Gastrocnemius medialis (tissue), 4 donors: ENCODE results near the gene LRRC4C. TPM values are rescaled to one million over a fixed set of nuclear protein-coding genes. Genes with fewer than 3 reads are reported as not detected.

ENCODE experiments used
- ATAC-seq, 2 donors: fragments of 150-250 bp; one replicate each; pipeline ENCODE4 v1.9.1; 2016
- DNase-seq, 2 donors: peaks; one replicate each; pipeline ENCODE4 v3.0.0-alpha.2; 2019
- H3K27ac ChIP-seq, 4 donors: fragments of 200-600 bp; sonication (generic); 1 replicate in 1 of 4; 2 replicates in 3 of 4; pipeline ENCODE4 v1.5.1; 2016 to 2018; ENCODE audit warnings: mild to moderate bottlenecking in 2 of 4, moderate library complexity in 1 of 4
- H3K27me3 ChIP-seq, 3 donors: fragments of 200-600 bp; sonication (generic) in 2 of 3; 1 replicate in 1 of 3; 2 replicates in 2 of 3; pipeline versions ENCODE4 v1.5.1 to v1.6.0; 2016 to 2019; ENCODE audit warnings: mild to moderate bottlenecking in 1 of 3, moderate library complexity in 1 of 3
- H3K36me3 ChIP-seq, 2 donors: fragments of 200-600 bp; sonication (generic) in 1 of 2; one replicate each; pipeline ENCODE4 v1.5.1; 2017 to 2018
- H3K4me1 ChIP-seq, 2 donors: fragments of 200-600 bp; sonication (generic) in 1 of 2; one replicate each; pipeline ENCODE4 v1.5.1; 2016 to 2017; ENCODE audit warnings: mild to moderate bottlenecking in 2 of 2
- H3K4me3 ChIP-seq, 4 donors: fragments of 200-600 bp; sonication (generic) in 3 of 4; 1 replicate in 1 of 4; 2 replicates in 3 of 4; pipeline ENCODE4 v1.5.1; 2016 to 2019; ENCODE audit warnings: mild to moderate bottlenecking in 2 of 4
- H3K9me3 ChIP-seq, 3 donors: fragments of 200-600 bp; sonication (generic) in 2 of 3; 1 replicate in 1 of 3; 2 replicates in 2 of 3; pipeline ENCODE4 v1.5.1; 2016 to 2019
- CTCF ChIP-seq, 5 experiments: fragments of 450-650 bp in 3 of 5; fragments of 200-600 bp in 2 of 5; sonication (generic) in 2 of 5; IDR thresholded peaks in 4 of 5; conservative IDR thresholded peaks in 1 of 5; 1 replicate in 4 of 5; 2 replicates in 1 of 5; pipeline ENCODE4 v1.5.1; 2016 to 2019; ENCODE audit warnings: antibody characterized with exemption in 5 of 5, mild to moderate bottlenecking in 3 of 5, moderate library complexity in 3 of 5
- POLR2A ChIP-seq, 2 donors: fragments of 450-650 bp; IDR thresholded peaks; one replicate each; pipeline ENCODE4 v1.6.1; 2017; ENCODE audit warnings: antibody characterized with exemption in 2 of 2, mild to moderate bottlenecking in 2 of 2, moderate library complexity in 2 of 2
- in situ Hi-C, 4 donors: fragments of 200-750 bp; cut with MboI; loops; one replicate each; pipeline versions ENCODE4 v1.15.0 to v1.8.0; 2017; ENCODE audit warnings: low sequenced_read_pairs in 4 of 4
- intact Hi-C: fragments of 100-400 bp; cut with DNase I; formaldehyde crosslinking; loops from one replicate; pipeline ENCODE4 v1.15.1; 2023; ENCODE audit warnings: low total_unique reads
- total RNA-seq, 4 donors: library from RNA; depleted of rRNA; stranded (reverse); fragments of >200 nt; gene quantifications; one replicate each; pipeline versions ENCODE4 v1.1.0 to v1.2.3, GENCODE V29; 2016

LRRC4C gene
- total RNA-seq, 4 donors from 2014 or later: 0.15 to 0.59 (median 0.24) TPM; not detected in 1

GRCh38 chr11:40183073-40184064, 1276.1 kb downstream of the LRRC4C start:
- DNase-seq (no peak), ATAC-seq (no peak)
- intact Hi-C loops: no loop called here
- Histone ChIP-seq H3K9me3 (no peaks in the 10 kb centered on the region), H3K27ac (no peak overlapping the region), H3K36me3 (no peaks in the 10 kb centered on the region), H3K27me3 (no peaks in the 10 kb centered on the region), H3K4me3 (no peak overlapping the region), H3K4me1 (no peaks in the 10 kb centered on the region)
- in situ Hi-C loops: no loop called here
- TF ChIP-seq POLR2A (IDR thresholded peaks at IDR 0.05) (no peak), CTCF (IDR thresholded peaks at IDR 0.05 in 4 of 5, conservative IDR thresholded peaks at IDR 0.05 in 1 of 5) (no peak)

- H3K36me3 ChIP-seq: no peaks in the 10 kb centered on the region
- TF ChIP-seq POLR2A (IDR thresholded peaks at IDR 0.05): no peak
- TF ChIP-seq CTCF (IDR thresholded peaks at IDR 0.05 in 4 of 5, conservative IDR thresholded peaks at IDR 0.05 in 1 of 5): no peak
- no peak for ATAC-seq
- no peak overlapping the region for H3K27ac ChIP-seq
- DNase-seq: no peak
- in situ Hi-C loops: no loop called here
- no peaks in the 10 kb centered on the region for H3K9me3 ChIP-seq
- intact Hi-C loops: no loop called here
- H3K4me3 ChIP-seq: no peak overlapping the region
- no peaks in the 10 kb centered on the region for H3K4me1 ChIP-seq
- no peaks in the 10 kb centered on the region for H3K27me3 ChIP-seq
These were observed 1279.9 kb downstream of the LRRC4C start for GRCh38 chr11:40179541-40179940.

- in situ Hi-C loops: no loop called here
- Histone ChIP-seq H3K27me3 (no peaks in the 10 kb centered on the region), H3K4me3 (no peak overlapping the region), H3K9me3 (no peaks in the 10 kb centered on the region), H3K36me3 (no peaks in the 10 kb centered on the region), H3K27ac (no peak overlapping the region), H3K4me1 (no peaks in the 10 kb centered on the region)
- no peak for ATAC-seq
- DNase-seq: no peak
- TF ChIP-seq CTCF (IDR thresholded peaks at IDR 0.05 in 4 of 5, conservative IDR thresholded peaks at IDR 0.05 in 1 of 5) (no peak), POLR2A (IDR thresholded peaks at IDR 0.05) (no peak)
- intact Hi-C loops: no loop called here
These were observed 1281.0 kb downstream of the LRRC4C start for GRCh38 chr11:40178470-40178869.

GRCh38 chr11:40175980-40176379, 1283.5 kb downstream of the LRRC4C start:
- intact Hi-C loops: no loop called here
- no peak overlapping the region for H3K27ac ChIP-seq
- no peaks in the 10 kb centered on the region for H3K27me3 ChIP-seq
- no peak for TF ChIP-seq POLR2A (IDR thresholded peaks at IDR 0.05)
- no peak for TF ChIP-seq CTCF (IDR thresholded peaks at IDR 0.05 in 4 of 5, conservative IDR thresholded peaks at IDR 0.05 in 1 of 5)
- H3K36me3 ChIP-seq: no peaks in the 10 kb centered on the region
- in situ Hi-C loops: no loop called here
- no peaks in the 10 kb centered on the region for H3K9me3 ChIP-seq
- no peaks in the 10 kb centered on the region for H3K4me1 ChIP-seq
- ATAC-seq (no peak), DNase-seq (no peak)
- H3K4me3 ChIP-seq: no peak overlapping the region
